Mucosa of stomach (tissue), 1 donor: Measurements from ENCODE around the gene PFKP.

ENCODE experiments used
- H3K27me3 ChIP-seq: one replicate; pipeline ENCODE4 v1.7.0; 2013; ENCODE audit warnings: mild to moderate bottlenecking, low read length; ENCODE audit not compliant: control insufficient read depth, insufficient read depth
- H3K36me3 ChIP-seq: one replicate; pipeline ENCODE4 v1.7.0; 2013; ENCODE audit warnings: low read length; ENCODE audit not compliant: control insufficient read depth, insufficient read depth
- H3K4me1 ChIP-seq: one replicate; pipeline ENCODE4 v1.7.0; 2013; ENCODE audit warnings: mild to moderate bottlenecking, low read length; ENCODE audit not compliant: control insufficient read depth, insufficient read depth
- H3K4me3 ChIP-seq: one replicate; pipeline ENCODE4 v1.7.0; 2013; ENCODE audit warnings: low read length
- H3K9ac ChIP-seq: one replicate; pipeline ENCODE4 v1.7.0; 2013; ENCODE audit warnings: mild to moderate bottlenecking, low read length, moderate library complexity
- H3K9me3 ChIP-seq: one replicate; pipeline ENCODE4 v1.7.0; 2013; ENCODE audit warnings: mild to moderate bottlenecking, low read length, moderate library complexity; ENCODE audit not compliant: control insufficient read depth
- donor health status: Pancreatic carcinoma.

PFKP gene

GRCh38 chr10:3150961-3151360, 83.6 kb downstream of the PFKP start:
- Histone ChIP-seq H3K4me3 (no peak overlapping the region), H3K9me3 (no peaks in the 10 kb centered on the region), H3K27me3 (no peaks in the 10 kb centered on the region), H3K4me1 (no peaks in the 10 kb centered on the region), H3K9ac (no peak overlapping the region), H3K36me3 (no peaks in the 10 kb centered on the region)

DNA sequence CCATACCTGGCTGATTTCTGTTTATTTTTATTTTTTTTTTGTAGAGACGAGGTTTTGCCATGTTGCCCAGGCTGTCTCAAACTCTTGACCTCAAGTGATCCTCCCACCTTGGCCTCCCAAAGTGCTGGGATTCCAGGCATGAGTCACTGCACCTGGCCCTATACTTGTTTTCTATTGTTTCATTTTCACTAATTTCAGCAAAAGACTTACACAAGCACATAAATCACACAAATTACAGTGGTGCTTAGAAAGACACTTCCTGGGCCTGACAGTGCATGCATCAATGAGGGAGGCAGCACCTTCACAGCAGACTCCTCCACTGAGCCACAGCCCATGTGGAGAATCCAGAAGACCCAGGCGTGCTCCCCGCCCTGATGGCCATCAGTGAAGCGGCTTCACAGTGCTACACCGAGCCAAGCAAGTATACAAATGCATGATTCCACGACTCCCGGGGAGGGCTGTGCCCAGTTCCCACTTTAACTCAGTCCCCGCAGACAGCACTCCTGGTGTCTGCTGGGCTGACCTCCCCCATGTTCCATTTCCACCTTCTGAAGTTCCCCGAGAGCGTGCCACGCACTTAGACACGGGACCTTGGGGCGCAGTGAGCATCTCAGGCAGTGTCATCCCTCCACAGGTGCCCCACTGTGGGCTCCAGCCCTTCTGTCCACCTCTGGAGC, 84.7 kb downstream of the PFKP start:
- Histone ChIP-seq H3K9ac (no peak overlapping the region), H3K27me3 (no peaks in the 10 kb centered on the region), H3K4me3 (no peak overlapping the region), H3K4me1 (no peaks in the 10 kb centered on the region), H3K9me3 (no peaks in the 10 kb centered on the region), H3K36me3 (no peaks in the 10 kb centered on the region)

- Histone ChIP-seq H3K4me3 (no peak overlapping the region), H3K36me3 (no peaks in the 10 kb centered on the region), H3K4me1 (no peaks in the 10 kb centered on the region), H3K27me3 (no peaks in the 10 kb centered on the region), H3K9me3 (no peaks in the 10 kb centered on the region), H3K9ac (no peak overlapping the region)
These were observed 85.2 kb downstream of the PFKP start for GRCh38 chr10:3152566-3152935.

DNA sequence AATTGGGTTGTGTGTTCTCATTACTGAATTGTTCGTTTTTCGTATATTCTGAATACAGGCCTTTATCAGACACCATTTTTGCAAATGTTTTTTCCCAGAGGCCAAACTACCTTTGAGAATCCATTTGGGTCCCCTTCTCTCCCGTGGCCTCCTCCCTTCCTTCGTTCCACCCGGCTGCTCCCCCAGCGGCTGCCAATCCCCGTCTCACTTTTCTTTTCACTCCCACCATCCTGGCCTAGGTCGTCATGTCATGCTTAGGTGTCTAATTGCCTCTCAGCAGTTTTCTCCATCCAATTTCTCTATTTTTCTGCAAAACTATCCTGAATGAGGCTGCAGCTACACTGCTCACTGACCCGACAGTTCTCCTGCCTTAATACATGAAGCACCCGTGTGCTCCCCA, 87.3 kb downstream of the PFKP start:
- no peaks in the 10 kb centered on the region for H3K36me3 ChIP-seq
- no peaks in the 10 kb centered on the region for H3K4me1 ChIP-seq
- H3K9me3 ChIP-seq = no peaks in the 10 kb centered on the region
- no peak overlapping the region for H3K9ac ChIP-seq
- H3K4me3 ChIP-seq = no peak overlapping the region
- H3K27me3 ChIP-seq = no peaks in the 10 kb centered on the region

GRCh38 chr10:3159152-3159551, 91.8 kb downstream of the PFKP start:
- Histone ChIP-seq H3K9ac (no peak overlapping the region), H3K36me3 (no peaks in the 10 kb centered on the region), H3K4me1 (no peaks in the 10 kb centered on the region), H3K9me3 (no peaks in the 10 kb centered on the region), H3K4me3 (no peak overlapping the region), H3K27me3 (no peaks in the 10 kb centered on the region)

- H3K4me1 ChIP-seq = no peaks in the 10 kb centered on the region
- no peaks in the 10 kb centered on the region for H3K36me3 ChIP-seq
- no peak overlapping the region for H3K9ac ChIP-seq
- no peak overlapping the region for H3K4me3 ChIP-seq
- no peaks in the 10 kb centered on the region for H3K27me3 ChIP-seq
- H3K9me3 ChIP-seq = no peaks in the 10 kb centered on the region
These were observed 95.2 kb downstream of the PFKP start for GRCh38 chr10:3162533-3162932.

DNA sequence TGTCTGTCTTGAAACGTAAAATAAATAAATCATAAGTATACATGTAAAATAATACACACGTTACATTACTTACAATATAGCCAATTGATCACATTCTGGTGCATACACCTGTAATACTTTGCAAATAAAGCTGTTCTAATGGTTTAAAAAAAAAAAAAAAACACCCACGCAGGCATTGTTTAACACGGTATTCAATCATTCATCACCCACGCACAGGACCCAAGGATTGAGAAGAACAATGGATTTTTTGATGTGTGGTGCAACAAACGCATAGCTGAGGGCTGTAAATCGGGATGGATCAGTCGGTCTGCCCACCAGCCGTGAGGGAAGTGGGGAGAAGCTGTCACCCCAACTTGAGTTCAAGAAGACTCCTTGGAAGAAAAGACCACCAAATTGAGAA, 96.5 kb downstream of the PFKP start:
- no peaks in the 10 kb centered on the region for H3K4me1 ChIP-seq
- H3K9me3 ChIP-seq = no peaks in the 10 kb centered on the region
- no peaks in the 10 kb centered on the region for H3K27me3 ChIP-seq
- no peak overlapping the region for H3K4me3 ChIP-seq
- no peaks in the 10 kb centered on the region for H3K36me3 ChIP-seq
- no peak overlapping the region for H3K9ac ChIP-seq

DNA sequence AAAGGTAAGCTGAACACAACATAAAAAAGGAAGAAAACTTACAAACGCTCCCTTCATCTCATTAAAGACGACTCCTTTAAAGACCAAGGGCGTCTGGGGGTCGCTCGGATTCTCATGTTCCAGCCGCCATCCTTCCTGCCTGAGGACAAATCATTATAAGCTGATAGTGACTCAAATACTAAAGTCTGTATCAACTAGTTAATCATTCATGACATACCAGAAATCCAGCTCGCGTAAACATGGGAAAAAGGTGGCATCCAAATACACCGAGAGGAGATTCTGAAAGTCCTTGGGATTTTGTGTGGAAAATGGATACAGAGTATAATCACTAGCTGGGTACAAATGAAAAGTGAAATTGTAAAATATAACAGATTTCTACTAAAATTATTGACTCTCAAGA, 97.8 kb downstream of the PFKP start:
- no peak overlapping the region for H3K4me3 ChIP-seq

DNA sequence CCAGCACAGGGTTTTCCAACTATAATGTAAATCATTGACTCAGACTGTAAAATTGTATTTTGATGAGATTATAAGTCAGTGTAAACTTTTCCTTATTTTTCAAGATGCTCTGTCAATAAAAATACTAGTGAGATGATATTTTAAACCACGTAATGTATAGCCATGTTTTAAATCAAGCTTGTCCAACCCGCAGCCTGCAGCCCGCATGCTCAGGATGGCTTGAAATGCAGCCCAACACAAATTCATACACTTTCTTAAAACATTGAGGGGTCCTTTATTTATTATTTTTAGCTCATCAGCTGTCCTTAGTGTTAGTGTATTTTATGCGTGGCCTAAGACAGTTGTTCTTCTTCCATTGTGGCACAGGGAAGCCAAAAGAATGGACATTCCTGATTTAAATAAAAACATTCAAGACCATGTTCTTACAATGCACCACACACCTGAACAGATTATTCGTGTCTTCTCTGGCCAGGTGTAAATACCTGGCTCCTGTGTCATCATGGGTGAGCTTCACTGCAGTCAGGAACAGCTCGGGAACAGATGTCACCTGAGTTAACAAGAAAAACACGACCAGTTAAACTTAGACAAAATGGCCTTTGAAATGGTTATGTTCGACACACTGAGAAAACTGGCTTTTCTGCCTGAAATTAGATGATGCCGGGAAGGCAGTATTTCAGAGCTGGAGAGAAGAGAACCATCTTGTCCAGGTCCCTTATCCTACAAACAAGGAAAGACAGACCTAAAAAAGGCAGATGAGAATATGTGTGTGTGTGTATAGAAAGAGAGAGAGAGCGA, 99.3 kb downstream of the PFKP start:
- Histone ChIP-seq H3K36me3 (no peaks in the 10 kb centered on the region), H3K9me3 (no peaks in the 10 kb centered on the region), H3K4me3 (no peak overlapping the region), H3K27me3 (no peaks in the 10 kb centered on the region), H3K9ac (no peak overlapping the region), H3K4me1 (peaks cover 4% of the 10 kb centered on the region)

More for the DNA sequence above, 97.8 kb downstream of the PFKP start:
- no peaks in the 10 kb centered on the region for H3K9me3 ChIP-seq
- H3K9ac ChIP-seq = no peak overlapping the region
- no peaks in the 10 kb centered on the region for H3K4me1 ChIP-seq
- H3K27me3 ChIP-seq = no peaks in the 10 kb centered on the region
- H3K36me3 ChIP-seq = no peaks in the 10 kb centered on the region

DNA sequence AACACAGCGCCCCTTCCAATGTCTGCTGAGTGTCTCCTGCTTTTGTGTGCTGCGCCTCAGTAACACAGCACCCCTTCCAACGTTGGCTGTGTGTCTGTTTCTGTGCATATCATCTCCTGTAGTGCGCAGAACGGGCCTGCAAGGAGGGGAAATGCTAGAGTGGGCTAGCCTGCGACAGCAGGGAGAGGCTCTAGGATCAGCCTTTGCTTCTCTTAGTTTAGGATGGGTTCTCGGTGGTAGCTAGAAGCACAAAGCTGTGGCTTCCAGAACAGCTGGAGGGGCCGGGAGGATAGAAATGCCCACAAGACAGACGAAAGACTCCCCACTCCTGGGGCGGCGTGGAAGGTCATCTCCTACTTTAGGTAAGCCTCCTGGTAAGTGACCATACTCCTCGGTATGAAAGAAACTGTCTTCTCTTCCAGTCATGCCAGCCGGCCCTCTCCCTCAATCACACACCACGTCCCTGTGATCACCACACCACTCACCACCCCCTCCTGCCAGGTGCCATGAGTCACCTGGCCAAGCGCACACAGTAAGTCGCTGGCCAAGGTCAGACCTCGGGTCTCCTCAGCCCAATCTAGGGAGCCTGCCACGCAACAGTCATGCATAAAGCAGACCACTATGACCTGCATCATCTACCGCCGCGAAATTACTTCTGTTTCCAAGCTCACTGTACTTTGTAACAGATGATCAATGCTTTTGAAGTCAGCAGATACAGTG, 100.4 kb downstream of the PFKP start:
- Histone ChIP-seq H3K27me3 (no peaks in the 10 kb centered on the region), H3K9ac (no peak overlapping the region), H3K36me3 (no peaks in the 10 kb centered on the region), H3K4me1 (peaks cover 4% of the 10 kb centered on the region), H3K9me3 (no peaks in the 10 kb centered on the region), H3K4me3 (no peak overlapping the region)

- no peaks in the 10 kb centered on the region for H3K9me3 ChIP-seq
These were observed 101.9 kb downstream of the PFKP start for GRCh38 chr10:3169271-3169670.

DNA sequence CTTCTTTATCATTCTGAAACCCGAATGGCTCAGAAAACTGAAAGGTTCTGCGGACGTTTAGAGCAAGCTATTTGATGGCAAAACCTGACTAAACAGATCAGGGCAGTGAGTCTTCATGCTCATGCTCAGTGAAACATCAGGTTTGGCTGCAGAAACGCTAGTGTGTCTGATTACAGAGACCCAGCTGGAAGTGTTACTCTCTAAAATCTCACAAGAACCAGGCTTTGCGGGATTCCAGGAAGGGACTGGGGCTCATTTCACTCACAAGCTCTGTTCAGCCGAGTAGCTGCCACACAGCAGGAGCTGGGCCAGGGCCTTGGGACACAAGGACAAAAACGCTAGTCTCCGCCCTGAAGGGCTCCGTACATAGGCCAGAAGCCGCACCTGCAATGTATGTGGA, 102.3 kb downstream of the PFKP start:
- H3K9ac ChIP-seq = no peak overlapping the region
- no peak overlapping the region for H3K4me3 ChIP-seq
- H3K9me3 ChIP-seq = no peaks in the 10 kb centered on the region
- H3K36me3 ChIP-seq = no peaks in the 10 kb centered on the region
- H3K27me3 ChIP-seq = no peaks in the 10 kb centered on the region
- peaks cover 9% of the 10 kb centered on the region for H3K4me1 ChIP-seq

More at GRCh38 chr10:3169271-3169670, 101.9 kb downstream of the PFKP start:
- Histone ChIP-seq H3K36me3 (no peaks in the 10 kb centered on the region), H3K9ac (no peak overlapping the region), H3K4me3 (no peak overlapping the region), H3K27me3 (no peaks in the 10 kb centered on the region), H3K4me1 (peaks cover 9% of the 10 kb centered on the region)
